GM19395 (cell line): ENCODE results near the gene TBC1D21.

Experiments
- ATAC-seq: cut with Tn5 transposase; IDR thresholded peaks from one replicate; pipeline ENCODE4 v1.9.1; 2021; ENCODE audit warnings: mild to moderate bottlenecking, moderate library complexity; ENCODE audit not compliant: unreplicated experiment

The TBC1D21 gene

GRCh38 chr15:73907035-73907408 lies 33.7 kb downstream of the TBC1D21 start:
- no peak for ATAC-seq

- ATAC-seq = no peak
These were observed 34.9 kb downstream of the TBC1D21 start for GRCh38 chr15:73908030-73908821.

GRCh38 chr15:73908822-73909122 lies 35.4 kb downstream of the TBC1D21 start:
- ATAC-seq = no peak

- ATAC-seq = no peak
These were observed 36.3 kb downstream of the TBC1D21 start for GRCh38 chr15:73909651-73910050.

GRCh38 chr15:73910522-73911303 lies 37.3 kb downstream of the TBC1D21 start:
- ATAC-seq = no peak

- no peak for ATAC-seq
These were observed 38.7 kb downstream of the TBC1D21 start for GRCh38 chr15:73912030-73912596.

- no peak for ATAC-seq
These were observed 40.8 kb downstream of the TBC1D21 start for GRCh38 chr15:73914145-73914544.

- no peak for ATAC-seq
These were observed 41.7 kb downstream of the TBC1D21 start for GRCh38 chr15:73915082-73915481.

- ATAC-seq = no peak
These were observed 45.4 kb downstream of the TBC1D21 start for GRCh38 chr15:73918784-73919183.

- ATAC-seq = no peak
These were observed 46.3 kb downstream of the TBC1D21 start for GRCh38 chr15:73919706-73920105.

- ATAC-seq = no peak
These were observed 48.0 kb downstream of the TBC1D21 start for GRCh38 chr15:73921254-73921925.

GRCh38 chr15:73922186-73923151 lies 49.1 kb downstream of the TBC1D21 start:
- ATAC-seq = no peak

- ATAC-seq = no peak
These were observed 49.8 kb downstream of the TBC1D21 start for GRCh38 chr15:73923156-73923487.

GRCh38 chr15:73923488-73924164 lies 50.3 kb downstream of the TBC1D21 start:
- ATAC-seq = no peak

- ATAC-seq = no peak
These were observed 51.0 kb downstream of the TBC1D21 start for GRCh38 chr15:73924171-73924921.

- no peak for ATAC-seq
These were observed 52.5 kb downstream of the TBC1D21 start for GRCh38 chr15:73925848-73926218.

GRCh38 chr15:73926219-73927002 lies 53.0 kb downstream of the TBC1D21 start, which contains the start of gene LOXL1:
TSS of gene LOXL1 (plus strand) at chr15:73926462. CDS start at chr15:73926784, 322 bp downstream.
- no peak for ATAC-seq

GRCh38 chr15:73927003-73927475 lies 53.7 kb downstream of the TBC1D21 start:
- no peak for ATAC-seq
